Epithelial cell of esophagus (primary cell): ENCODE measurements around the gene CISD3.

Experiments
- DNase-seq: peaks from one replicate; pipeline ENCODE4 v3.0.0; 2010; ENCODE audit warnings: low read depth
- H3K4me3 ChIP-seq: 2 replicates; pipeline ENCODE4 v1.5.1; 2011; ENCODE audit warnings: mild to moderate bottlenecking, low read length, control low read depth
- CTCF ChIP-seq: IDR thresholded peaks from 2 replicates; pipeline ENCODE4 v1.5.1; 2011; ENCODE audit warnings: low read depth, mild to moderate bottlenecking, low read length, control low read depth, inconsistent platforms; ENCODE audit not compliant: insufficient read depth; ENCODE audit errors: missing control alignments

The CISD3 gene

GRCh38 chr17:38779965-38780752 lies 50.0 kb downstream of the CISD3 start:
- no peak for DNase-seq
- no peak overlapping the region for H3K4me3 ChIP-seq
- no peak for TF ChIP-seq CTCF

- no peak for TF ChIP-seq CTCF
- DNase-seq = no peak
- H3K4me3 ChIP-seq = no peak overlapping the region
Observed at GRCh38 chr17:38783227-38783626, 53.1 kb downstream of the CISD3 start.
